GM19238 (cell line): ENCODE data around the gene DPP3.
"Not testable (repeated sequence)": the region's sequence is repeated elsewhere in the genome, so short reads cannot be mapped to it uniquely, and the experiment has no call there.

Source experiments
- DNase-seq: peaks from one replicate; pipeline ENCODE4 v3.0.0; 2011; ENCODE audit warnings: low spot score; ENCODE audit not compliant: insufficient read length

DPP3 gene, protein sequence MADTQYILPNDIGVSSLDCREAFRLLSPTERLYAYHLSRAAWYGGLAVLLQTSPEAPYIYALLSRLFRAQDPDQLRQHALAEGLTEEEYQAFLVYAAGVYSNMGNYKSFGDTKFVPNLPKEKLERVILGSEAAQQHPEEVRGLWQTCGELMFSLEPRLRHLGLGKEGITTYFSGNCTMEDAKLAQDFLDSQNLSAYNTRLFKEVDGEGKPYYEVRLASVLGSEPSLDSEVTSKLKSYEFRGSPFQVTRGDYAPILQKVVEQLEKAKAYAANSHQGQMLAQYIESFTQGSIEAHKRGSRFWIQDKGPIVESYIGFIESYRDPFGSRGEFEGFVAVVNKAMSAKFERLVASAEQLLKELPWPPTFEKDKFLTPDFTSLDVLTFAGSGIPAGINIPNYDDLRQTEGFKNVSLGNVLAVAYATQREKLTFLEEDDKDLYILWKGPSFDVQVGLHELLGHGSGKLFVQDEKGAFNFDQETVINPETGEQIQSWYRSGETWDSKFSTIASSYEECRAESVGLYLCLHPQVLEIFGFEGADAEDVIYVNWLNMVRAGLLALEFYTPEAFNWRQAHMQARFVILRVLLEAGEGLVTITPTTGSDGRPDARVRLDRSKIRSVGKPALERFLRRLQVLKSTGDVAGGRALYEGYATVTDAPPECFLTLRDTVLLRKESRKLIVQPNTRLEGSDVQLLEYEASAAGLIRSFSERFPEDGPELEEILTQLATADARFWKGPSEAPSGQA

DNA sequence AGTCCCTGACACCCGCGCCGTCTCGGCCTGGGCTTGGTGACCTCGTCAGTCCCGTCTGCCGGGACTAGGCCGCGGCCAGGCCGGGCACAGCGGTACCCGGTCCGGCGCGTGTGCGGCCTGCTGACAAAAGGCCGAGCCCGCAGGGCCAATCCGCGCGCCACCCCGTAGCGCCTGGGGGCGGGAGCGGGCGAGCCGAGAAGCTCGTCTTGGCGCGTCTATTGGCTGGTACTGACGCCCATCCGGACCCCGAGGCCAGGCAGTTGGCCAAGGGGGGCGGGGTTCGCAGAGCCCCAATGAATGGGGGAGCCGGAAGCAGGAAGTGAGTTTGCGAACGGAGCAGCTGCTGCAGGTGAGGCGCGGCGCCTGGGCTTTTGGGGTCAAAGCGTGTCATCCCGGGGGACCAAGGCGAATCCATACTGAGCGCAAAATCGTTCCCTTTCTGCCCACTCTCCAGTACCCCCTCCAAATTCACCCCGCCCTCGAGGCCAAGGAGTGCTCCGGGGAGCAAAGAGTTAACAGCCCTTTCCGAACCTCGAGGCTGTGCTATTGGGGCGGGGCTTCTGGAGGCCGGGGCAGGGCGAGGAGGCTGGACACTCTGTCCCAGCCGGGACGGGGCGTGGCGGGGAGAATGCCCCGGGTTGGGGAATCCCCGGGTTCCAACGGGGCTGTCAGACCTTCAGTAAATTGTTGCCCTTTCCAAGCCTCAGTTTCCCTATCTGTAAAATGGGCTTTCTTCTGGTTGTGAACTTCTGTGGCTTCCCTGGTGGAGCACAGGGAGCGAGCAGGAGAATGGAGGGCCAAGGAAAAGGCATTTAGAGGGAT lies at the start of gene DPP3:
Gene DPP3 (plus strand): TSS at position 318 of the 822 bp plus-strand sequence. CDS start 1,767 bp downstream, outside the sequence.
- DNase-seq, result peak; percentile 100

DNA sequence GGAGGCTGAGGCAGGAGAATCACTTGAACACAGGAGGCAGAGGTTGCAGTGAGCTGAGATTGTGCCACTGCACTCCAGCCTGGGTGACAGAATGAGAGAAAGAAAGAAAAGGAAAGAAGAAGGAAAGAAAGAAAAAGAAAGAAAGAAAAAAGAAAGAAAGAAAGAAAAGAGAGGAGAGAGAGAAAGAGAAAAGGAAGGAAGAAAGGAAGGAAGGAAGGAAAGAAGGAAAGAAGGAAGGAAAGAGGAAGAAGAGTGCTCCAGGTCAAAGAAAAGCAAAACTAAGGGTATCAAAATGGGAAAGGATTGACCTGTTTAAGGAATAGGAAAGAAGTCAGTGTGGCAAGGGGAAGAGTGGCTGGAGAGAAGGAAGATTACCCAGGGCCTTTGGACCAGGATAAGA lies 48.9 kb upstream of the DPP3 start:
- DNase-seq, result not testable (repeated sequence)

DNA sequence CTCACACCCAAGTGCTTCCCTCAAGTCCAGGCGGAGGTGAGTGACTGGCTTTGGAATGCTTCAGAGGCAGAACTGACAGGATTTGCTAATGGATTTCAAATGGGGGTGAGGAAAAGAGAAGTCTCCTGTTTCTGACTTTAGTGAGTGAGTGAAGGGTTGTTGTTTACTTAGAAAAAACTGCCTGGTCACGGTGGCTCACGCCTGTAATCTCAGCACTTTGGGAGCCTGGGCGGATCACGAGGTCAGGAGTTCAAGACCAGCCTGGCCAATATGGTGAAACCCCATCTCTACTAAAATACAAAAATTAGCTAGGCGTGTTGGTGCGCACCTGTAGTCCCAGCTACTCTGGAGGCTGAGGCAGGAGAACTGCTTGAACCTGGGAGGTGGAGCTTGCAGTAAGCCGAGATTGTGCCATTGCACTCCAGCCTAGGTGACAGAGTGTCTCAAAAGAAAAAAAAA lies 48.3 kb upstream of the DPP3 start:
- DNase-seq, result not testable (repeated sequence)

DNA sequence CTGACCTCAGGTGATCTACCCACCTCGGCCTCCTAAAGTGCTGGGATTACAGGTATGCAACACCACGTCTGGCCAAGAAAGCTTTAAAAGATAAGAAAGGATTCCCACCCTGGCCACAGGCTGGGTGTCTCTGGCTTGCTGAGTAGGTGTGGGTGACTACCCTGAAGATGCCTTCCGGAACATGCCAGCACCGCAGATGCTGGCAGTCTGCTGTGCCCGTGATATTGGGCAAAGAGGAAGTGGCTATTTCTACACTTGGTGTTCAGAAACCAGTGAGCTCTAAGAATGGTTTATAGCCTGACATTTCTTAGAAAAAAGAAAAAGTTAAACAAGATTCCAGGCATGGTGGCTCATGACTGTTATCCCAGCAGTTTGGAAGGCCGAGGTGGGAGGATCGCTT lies 47.6 kb upstream of the DPP3 start:
- no peak for DNase-seq

DNA sequence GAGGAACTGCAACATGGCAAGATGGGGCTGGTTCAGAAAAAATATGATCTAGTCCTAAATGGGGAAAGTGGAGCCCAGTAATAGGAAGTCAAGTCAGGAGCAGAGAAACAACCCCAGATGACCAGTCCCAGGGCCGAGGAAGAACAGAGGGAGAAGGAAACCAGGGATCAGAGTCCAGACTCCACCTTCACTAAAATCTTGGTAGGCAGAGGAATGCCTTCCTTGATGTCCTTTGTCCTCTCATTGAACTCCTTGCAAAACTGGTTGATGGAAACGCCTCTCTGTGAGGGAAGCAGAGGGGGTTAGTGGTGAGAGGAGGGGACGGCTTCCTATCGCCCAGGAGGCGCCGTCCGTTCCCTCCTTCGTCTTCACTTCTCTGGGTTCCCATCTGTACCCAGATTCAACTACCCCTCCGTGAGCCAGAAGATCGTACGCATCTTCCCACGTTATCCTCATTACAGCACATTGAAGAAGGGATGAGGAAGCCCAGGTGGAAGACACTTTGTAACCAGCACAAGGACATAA lies 42.2 kb upstream of the DPP3 start:
- no peak for DNase-seq

DNA sequence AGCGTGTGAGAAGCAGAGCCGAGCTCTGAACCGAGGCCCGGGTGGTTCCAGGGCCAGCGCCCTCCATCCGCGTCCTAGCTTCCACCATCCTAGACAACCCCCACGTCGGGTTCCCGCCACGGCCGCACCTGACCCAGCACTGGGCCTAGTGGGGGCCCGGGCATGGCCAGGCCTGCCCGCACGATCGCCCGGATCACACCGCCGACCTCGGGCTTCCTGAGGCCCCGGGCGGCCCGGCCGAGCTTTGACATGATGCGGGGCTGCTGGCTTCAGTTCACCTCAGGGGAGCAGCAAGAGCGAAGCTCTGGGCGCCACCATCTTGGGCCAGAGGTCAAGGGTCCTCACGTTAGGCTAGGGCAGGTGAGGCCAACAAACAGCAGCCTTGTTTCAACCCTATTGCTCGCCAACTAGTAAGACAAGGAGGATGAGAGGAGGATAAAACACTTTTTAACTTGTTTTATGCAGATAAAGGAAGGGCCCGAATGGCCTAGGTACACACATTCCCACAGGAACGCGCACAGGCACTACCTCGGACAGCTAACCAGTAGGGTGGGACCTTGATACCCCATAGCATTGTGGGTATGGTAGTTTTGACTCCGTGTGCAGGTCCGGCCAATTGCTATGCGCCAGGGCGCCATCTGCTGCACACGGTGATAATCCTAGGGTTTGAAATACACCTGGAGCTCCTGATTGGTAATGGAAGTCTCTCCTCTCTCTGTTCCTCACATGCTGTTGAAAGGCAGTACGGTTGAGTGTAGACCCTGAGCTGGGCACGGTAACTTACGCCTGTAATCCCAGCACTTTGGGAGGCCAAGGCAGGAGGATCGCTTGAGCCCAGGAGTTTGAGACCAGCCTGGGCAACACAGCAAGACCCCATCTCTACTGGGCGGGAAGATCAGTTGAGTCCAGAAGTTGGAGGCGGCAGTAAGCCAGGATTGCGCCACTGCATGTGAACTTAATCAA lies 41.4 kb upstream of the DPP3 start, which contains the start of gene MRPL11:
Gene MRPL11 (minus strand): TSS at position 345 of the 963 bp plus-strand sequence. CDS start 94 bp downstream, at position 251.
- DNase-seq, result peak; percentile 93

DNA sequence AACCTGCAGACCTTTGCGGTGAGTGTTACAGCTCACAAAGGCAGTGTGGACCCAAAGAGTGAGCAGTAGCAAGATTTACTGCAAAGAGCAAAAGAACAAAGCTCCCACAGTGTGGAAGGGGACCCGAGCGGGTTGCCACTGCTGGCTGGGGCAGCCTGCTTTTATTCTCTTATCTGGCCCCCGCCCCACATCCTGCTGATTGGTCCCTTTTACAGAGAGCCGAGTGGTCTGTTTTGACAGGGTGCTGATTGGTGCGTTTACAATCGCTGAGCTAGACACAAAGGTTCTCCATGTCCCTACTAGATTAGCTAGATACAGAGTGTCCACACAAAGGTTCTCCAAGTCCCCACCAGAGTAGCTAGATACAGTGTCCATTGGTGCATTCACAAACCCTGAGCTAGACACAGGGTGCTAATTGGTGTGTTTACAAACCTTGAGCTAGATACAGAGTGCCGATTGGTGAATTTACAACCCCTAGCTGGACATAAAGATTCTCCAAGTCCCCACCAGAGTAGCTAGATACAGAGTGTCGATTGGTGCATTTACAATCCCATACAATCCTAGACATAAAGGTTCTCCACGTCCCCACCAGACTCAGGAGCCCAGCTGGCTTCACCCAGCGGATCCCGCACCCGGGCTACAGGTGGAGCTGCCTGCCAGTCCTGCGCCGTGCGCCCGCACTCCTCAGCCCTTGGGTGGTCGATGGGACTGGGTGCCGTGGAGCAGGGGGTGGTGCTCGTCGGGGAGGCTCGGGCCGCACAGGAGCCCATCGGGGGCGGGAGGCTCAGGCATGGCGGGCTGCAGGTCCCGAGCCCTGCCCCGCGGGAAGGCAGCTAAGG lies 39.9 kb upstream of the DPP3 start:
- DNase-seq, result not testable (repeated sequence)

DNA sequence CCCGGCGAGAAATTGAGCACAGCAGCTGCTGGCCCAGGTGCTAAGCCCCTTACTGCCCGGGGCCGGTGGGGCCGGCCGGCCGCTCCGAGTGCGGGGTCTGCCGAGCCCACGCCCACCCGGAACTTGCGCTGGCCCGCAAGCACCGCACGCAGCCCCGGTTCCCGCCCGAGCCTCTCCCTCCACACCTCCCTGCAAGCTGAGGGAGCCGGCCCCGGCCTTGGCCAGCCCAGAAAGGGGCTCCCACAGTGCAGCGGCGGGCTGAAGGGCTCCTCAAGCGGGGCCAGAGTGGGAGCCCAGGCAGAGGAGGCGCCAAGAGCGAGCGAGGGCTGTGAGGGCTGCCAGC lies 39.3 kb upstream of the DPP3 start:
- not testable (repeated sequence) for DNase-seq

DNA sequence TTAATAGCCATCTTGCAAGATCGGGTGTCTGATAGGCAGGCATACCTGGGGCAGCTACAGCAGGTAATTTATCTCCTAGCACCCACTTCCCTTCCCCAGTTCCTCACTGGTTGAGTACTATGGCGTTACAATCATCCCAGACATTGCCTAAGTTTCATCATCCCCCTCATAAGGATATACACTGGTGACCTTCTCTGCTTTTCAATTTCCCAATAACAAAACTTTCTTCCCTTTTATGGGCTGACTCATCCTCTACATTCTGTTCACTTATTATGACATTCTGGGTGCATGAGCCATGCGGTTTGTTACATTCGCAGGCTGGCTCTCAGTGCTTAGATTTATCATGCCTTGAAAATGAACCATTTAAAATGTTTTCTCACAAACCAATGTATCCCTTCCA lies 36.6 kb upstream of the DPP3 start:
- DNase-seq, result no peak

DNA sequence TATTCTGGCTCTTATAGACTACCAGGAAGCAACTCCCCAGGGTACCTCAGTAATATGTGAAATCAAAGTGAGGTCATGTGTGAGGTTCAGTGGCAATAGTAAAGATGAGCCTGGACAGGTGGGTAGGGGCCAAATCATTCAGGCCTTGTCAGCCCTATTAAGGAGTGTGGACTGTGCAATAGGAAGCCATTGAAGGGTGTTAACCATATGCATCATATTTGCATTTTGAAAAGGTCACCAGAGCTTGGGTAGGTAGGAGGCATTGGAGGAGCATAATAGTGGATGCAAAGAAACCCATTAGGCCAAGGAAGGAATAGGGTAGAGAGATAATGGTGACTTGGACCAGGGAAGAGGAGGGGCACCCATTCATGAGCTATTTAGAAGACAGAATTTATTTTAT lies 33.2 kb upstream of the DPP3 start:
- DNase-seq, result no peak

DNA sequence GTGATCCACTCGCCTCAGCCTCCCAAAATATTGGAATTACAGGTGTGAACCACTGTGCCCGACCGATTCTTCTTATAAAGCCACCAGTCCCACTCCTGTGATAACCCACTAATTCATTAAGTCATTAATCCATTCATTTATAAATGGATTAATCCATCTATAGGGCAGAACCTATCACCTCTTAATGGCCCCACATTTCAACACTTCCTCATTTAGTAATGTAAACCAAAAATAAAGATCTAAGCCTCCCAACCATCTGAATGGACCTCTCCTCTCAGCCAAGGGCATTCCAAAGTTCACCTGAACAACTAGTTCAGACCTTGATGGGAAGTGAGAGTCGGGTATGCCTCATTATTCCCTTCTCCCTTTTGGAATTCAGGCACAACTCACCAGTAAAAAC lies 31.7 kb upstream of the DPP3 start:
- no peak for DNase-seq

DNA sequence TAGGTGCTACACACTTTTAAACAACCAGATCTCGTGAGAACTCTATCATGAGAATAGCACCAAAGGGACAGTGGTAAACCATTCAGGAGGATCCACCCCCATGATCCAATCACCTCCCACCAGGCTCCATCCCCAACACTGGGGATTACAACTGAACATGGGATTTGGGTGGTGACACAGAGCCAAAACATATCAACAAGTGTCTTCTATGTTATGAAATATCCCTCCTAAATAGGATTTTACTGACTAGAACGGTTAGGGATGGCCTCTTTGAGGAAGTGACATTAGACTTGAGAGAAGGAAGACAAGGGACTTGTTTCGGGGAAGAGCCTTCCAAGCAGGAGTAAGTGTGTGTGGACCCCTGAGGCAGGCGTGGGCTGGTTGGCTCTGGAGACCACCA lies 29.7 kb upstream of the DPP3 start:
- DNase-seq, result no peak

DNA sequence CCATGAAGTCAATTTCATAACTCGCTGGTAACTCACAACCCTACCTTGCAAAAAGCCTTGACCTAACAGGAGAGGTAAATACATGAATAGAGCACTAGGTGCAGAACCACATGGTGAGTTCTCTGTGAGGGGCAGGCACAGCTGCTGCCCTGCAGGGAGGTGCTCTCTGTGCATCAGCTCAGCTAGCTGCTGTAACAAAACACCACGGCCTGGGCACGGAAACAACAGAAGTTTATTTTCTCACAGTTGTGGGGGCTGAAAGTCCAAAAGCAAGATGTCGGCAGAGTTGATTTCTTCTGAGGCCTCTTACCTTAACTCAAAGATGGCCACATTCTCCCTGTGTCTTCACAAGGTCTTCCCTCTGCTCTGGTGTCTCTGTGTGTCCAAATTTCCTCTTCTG lies 28.6 kb upstream of the DPP3 start:
- DNase-seq, result no peak

DNA sequence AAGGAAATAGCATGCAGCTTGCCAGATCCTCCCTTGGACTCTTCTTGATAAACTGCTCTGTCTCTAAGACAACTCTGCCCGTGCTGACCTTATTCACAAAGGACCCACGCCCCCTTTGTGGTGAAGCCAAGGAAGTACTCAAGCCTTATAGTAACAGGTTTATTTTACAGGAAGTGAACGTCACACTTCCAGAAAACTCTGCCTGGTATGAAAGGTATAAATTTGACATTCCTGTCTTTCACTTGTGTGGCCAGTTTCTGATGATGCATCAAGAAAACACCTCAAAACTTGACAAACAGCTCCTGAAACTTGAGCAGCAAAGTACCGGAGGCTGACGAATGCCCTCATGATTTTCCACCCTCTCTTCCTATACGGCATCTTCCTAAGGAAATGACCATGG lies 26.0 kb upstream of the DPP3 start:
- DNase-seq, result no peak

DNA sequence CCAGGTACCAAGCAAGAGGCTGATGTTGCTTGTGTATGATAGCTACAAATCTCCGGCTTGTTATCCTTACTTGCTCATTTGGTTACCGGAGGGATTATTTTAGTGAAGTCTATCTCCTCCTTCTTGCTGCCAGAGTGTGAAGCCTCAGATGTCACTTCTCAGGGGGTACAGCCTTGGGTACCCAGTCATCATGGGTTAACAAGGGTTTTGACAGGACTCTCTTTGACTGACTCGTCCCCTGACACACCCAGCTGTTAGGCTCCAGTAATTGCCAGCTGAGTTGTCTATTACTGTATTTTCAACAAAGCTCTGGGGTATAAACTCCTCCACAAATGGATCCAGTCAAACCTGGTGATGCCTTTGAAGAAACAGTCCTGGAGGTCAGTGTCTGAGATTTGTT lies 25.4 kb upstream of the DPP3 start:
- DNase-seq, result no peak

DNA sequence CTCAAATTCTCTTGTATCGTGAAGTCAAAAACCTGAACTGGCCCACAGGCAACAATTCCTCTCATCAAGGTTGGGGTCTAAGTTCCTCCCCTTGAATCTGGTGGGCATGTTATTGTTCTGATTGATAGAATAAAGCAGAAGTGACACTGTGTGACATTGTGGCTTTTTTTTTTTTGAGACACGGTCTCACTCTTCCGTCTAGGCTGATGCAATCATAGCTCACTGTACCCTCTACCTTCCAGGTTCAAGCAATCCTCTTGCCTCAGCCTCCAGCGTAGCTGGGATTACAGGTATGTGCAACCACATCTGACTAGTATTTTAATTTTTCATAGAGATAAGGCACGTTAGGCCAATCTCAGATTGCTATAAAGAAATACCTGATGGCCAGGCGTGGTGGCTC lies 22.4 kb upstream of the DPP3 start:
- DNase-seq, result no peak

DNA sequence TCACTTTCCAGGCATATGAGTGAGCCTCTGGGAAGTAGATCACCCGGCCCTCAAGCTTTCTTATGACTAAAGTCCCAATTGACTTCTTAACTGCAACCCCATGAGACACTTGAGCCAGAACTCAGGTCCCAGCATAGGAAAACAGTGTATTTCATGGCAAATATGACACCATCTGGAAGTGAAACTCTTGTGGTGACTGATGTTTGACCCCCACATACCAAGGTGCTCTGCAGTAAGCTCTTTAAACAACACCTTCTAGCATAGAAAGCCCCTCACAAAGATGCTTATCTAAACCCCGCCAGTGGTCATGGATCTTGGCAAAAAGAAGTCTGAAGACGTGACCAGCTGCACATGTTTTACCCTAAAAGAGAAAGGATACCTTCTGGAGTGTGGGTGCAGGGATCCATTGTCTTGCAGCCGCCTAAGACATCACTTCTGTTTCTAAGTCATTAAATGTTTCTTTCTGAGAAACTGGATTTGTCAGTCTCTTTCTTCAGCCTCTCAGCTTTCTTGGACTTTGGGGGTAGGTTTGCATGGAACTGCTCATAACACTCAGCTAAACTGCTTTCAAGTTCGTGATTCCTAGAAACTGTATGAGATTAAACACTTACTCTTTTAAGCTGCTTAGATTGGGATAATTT lies 21.0 kb upstream of the DPP3 start:
- DNase-seq, result no peak

DNA sequence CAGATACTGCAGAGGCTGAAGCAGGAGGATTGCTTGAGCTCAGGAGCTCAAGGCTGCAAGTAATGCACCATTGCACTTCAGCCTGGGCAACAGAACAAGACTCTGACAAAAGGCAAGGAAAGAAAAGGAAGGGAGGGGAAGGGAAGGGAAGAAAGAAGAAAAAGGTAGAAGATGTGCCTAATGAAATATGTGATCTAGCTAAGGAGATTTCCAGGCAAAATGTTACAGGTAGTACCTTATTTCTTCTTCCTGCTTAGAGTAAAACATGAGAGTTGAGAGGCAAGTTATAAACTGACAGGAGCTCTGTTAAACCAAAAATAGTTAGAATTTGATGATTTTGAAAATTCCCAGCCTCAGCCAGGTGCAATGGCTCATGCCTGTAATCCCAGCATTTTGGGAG lies 18.2 kb upstream of the DPP3 start:
- DNase-seq, result no peak

DNA sequence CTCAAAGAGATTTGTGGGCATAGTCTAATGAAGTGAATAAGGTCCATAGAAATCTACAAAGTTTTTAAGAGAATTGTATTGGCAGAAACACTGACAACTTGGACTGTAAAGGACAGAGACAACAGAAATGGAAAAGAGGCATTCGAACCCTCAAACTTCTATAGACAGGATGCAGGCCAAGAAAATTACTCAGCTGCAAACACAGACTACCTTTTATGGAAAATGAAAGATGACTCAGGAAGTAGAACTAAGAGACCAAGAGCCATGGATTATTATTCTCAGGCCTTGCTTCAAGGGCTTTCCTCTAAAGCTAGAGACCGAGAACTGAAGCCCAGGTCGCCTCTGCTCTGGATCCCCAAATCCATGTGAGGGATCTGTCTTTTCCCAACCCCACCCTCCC lies 17.3 kb upstream of the DPP3 start:
- DNase-seq, result no peak
